Measurements from ENCODE around the gene OCA2.

The OCA2 gene

DNA sequence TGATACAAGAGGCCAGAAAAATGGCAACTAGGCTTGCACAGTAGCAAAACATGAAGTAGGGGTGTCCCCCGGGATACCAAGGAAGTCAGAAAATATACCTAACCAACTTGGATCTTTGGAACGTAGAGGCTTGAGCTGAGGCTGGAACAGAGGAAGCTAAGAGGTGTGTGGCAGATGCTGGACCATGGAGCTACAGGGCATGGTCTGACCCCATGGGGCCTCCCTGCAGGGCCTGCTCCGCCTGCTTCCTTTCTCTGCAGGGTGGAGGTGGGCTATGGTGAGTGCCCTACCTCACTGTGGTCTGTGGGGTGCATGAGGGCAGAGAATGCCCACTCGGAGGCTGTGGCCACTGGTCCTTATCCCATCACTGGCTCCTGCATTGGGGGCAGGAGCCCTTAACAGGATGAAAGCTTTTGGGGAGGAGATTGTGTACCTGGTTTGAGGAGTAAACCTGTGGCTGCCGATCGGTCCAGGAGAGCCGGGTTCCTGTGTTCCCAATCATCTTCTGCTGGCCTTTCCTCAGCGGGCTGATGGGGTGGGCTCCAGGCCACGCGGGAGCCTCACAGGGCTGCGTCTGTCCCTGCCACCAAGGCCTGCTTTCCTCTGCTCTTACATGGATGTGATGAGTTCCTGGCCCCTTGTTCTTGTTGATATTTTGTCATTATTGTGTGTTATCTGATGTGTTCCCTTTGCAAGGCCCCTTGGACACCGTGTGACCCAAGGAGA is 96.8 kb downstream of the OCA2 start:
- DNase-seq (ENCODE audit: low spot score): no peak
- POLR2A ChIA-PET (ENCODE audit: low non-redundant PET): no interaction called here
- no peak overlapping the region for H3K27ac ChIP-seq
- TF ChIP-seq, protein P1, sequence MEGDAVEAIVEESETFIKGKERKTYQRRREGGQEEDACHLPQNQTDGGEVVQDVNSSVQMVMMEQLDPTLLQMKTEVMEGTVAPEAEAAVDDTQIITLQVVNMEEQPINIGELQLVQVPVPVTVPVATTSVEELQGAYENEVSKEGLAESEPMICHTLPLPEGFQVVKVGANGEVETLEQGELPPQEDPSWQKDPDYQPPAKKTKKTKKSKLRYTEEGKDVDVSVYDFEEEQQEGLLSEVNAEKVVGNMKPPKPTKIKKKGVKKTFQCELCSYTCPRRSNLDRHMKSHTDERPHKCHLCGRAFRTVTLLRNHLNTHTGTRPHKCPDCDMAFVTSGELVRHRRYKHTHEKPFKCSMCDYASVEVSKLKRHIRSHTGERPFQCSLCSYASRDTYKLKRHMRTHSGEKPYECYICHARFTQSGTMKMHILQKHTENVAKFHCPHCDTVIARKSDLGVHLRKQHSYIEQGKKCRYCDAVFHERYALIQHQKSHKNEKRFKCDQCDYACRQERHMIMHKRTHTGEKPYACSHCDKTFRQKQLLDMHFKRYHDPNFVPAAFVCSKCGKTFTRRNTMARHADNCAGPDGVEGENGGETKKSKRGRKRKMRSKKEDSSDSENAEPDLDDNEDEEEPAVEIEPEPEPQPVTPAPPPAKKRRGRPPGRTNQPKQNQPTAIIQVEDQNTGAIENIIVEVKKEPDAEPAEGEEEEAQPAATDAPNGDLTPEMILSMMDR (conservative IDR thresholded peaks at IDR 0.05; ENCODE audit: low read depth): no peak
- CTCF ChIA-PET: no interaction called here

GRCh38 chr15:28001641-28002040 is 97.5 kb downstream of the OCA2 start:
- no peak for DNase-seq (ENCODE audit: low spot score)
- no peak overlapping the region for H3K27ac ChIP-seq
- ChIA-PET CTCF (no interaction called here), POLR2A (ENCODE audit: low non-redundant PET) (no interaction called here)
- TF ChIP-seq, protein P1 (conservative IDR thresholded peaks at IDR 0.05; ENCODE audit: low read depth): no peak

DNA sequence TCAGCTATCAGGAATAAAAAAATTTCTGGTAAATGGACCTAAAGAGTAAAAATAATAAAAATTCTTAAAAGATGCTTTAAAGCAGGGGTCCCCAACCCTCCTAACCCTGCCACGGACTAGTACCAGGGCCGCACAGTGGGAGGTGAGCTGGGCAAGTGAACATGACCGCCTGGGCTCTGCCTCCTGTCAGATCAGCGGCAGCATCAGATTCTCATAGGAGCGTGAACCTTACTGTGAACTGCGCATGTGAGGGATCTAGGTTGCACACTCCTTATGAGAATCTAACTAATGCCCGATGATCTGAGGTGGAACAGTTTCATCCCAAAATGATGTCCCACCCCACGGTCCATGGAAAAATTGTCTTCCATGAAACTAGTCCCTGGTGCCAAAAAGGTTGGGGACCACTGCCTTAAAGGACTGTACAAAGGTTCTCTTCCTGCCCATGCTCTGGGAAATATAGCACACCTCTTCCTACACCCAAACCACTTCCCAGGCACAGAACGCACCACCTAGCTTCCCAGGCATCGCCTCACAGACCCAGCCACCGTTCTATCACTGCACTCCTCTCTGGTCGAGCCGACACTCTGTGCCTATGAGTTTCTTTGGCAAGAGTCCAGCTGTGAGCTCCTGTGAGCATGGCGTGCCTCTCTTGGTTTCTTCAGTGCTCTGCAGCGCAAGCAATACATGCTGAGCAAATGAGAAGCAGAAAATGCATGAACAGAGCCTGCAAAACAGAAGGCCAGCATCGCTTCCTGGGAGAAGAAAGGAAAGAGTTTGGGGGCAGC is 104.9 kb downstream of the OCA2 start:
- no peak for DNase-seq (ENCODE audit: low spot score)
- ChIA-PET POLR2A (ENCODE audit: low non-redundant PET) (no interaction called here), CTCF (interaction anchor here (0.7 kb wide), 1 partner anchor 40 kb away, joined by 5 read pairs; no protein-coding TSS in a partner anchor)
- no peak overlapping the region for H3K27ac ChIP-seq
- TF ChIP-seq, protein P1 (conservative IDR thresholded peaks at IDR 0.05; ENCODE audit: low read depth): no peak

DNA sequence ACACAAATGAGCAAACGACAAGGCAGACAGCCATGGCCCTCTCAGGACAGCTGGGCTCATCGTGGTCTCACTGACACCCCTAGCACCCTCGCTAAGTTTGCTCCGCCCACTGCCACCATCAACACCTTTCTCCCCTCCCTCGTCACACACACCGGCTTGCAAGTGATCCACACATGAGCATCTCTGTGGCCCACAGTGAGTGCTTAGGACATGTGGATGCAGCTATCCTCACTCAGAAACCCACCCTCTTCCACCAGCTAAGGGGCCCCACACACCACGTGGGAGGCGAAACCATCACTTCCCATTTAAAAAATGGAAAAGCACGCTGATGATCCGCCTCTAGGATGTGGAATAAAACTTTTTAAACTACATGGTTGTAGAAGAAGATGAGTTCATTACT is 105.6 kb downstream of the OCA2 start:
- DNase-seq (ENCODE audit: low spot score): no peak
- TF ChIP-seq, protein P1 (conservative IDR thresholded peaks at IDR 0.05; ENCODE audit: low read depth): no peak
- POLR2A ChIA-PET (ENCODE audit: low non-redundant PET): no interaction called here
- H3K27ac ChIP-seq: no peak overlapping the region
- CTCF ChIA-PET: no interaction called here

DNA sequence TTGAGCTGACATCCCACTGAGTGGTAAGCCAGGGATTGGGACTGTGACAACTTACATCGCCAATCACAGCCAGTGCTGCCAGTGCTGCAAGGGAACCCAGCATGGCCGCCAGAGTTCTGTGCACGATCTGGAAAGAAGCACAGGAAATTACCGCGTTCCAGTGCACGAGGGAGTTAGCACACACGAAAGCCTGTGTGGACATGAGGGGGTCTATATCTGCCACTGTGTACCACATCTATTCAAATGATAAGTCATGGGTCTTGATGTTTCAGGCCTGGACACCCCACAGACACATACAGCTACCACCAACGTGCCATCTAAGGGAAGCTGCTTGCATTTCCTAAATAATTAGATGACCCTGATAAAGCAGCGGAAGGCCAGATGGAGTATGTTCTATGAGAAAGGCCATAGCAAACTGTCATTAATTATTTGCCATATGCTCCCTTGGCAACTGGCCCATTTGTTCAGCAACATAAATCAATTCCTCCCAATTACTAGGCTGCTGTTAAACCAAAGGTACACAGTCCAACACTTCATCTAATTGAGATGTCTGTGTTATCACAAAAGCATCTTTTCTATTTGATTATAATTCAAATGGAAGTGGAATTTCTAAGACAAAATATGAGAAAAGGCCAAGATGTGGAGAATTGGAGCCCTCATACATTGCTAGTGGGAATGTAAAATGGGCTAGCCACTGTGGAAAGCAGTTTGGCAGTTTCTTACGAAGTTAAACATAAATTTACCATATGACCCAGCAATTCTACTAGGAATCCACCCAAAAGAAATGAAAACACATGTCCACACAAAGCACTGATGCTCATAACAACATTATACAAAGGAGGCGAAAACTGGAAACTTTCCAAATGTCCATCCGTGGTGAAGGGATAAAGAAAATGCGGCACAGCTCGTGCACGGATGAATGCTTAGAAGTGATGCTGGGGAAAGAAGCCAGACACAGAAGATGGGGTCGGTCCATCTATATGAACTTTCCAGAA is 108.3 kb downstream of the OCA2 start:
- no peak for DNase-seq (ENCODE audit: low spot score)
- ChIA-PET CTCF (no interaction called here), POLR2A (ENCODE audit: low non-redundant PET) (no interaction called here)
- no peak overlapping the region for H3K27ac ChIP-seq
- TF ChIP-seq, protein P1 (conservative IDR thresholded peaks at IDR 0.05; ENCODE audit: low read depth): no peak

GRCh38 chr15:27989838-27990237 is 109.3 kb downstream of the OCA2 start:
- TF ChIP-seq, protein P1 (conservative IDR thresholded peaks at IDR 0.05; ENCODE audit: low read depth): no peak
- H3K27ac ChIP-seq: no peak overlapping the region
- CTCF ChIA-PET: no interaction called here

More at GRCh38 chr15:27989838-27990237, 109.3 kb downstream of the OCA2 start:
- POLR2A ChIA-PET (ENCODE audit: low non-redundant PET): no interaction called here
- DNase-seq (ENCODE audit: low spot score): no peak

Measured in RWPE1 (cell line).